Germinal center (tissue), 1 donor: Measurements from ENCODE around the gene ACKR4.
"Not testable (repeated sequence)": the region's sequence is repeated elsewhere in the genome, so short reads cannot be mapped to it uniquely, and the experiment has no call there.

Experiments
- DNase-seq: peaks from one replicate; pipeline ENCODE4 v3.0.0; 2012; ENCODE audit warnings: mixed read lengths, low spot score

ACKR4 gene

DNA sequence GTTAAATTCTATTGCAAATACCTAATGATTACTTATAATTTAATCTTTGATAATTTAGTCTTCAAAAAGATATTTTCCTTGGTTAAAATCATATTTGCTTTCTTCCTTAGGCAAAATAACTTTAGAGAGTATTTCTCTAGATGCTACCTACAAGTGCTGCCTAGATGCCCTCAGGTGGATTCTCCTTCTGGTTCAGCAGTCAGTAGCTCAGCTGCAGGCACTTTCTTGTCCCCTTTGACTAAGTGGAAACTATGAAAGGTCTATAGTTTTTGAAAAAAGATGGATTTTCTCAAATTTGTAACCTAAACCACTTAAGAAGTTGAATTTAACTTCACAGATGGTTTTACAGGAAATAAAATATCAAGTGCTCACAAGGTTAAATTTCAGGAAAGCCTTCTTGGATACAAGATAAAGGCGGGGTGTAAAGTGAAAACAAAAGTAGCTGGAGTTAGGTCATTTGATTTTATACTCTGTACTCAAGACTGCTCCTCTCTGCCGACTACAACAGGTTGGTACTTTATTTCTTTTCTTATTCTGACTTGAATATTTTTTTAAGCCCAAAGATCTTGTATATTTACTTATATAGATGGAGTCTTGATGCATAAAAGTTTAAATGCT, at the start of gene ACKR4:
Gene ACKR4 (plus strand): TSS at position 455 of the 618 bp plus-strand sequence. CDS start 3,128 bp downstream, outside the sequence.
- no peak for DNase-seq

DNA sequence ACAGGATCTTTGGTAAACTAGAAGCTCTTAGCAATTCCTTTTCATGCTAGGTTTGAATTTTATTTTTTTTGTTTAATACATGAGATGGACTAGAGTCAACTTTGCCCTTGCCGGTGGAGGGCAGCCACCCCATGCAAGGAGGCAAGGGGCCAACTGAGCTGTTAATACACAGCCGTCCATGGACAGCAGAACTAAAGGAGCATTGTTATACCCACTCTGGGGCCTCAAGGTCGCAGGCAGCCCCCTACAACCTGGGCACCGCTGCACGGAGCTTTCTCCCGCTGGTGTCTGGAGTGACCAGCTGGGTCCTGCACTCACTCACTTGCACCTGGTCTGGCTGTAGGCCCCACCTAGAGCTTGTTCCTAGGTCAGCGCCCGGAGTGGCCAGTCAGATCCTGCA, 47.9 kb upstream of the ACKR4 start:
- no peak for DNase-seq

DNA sequence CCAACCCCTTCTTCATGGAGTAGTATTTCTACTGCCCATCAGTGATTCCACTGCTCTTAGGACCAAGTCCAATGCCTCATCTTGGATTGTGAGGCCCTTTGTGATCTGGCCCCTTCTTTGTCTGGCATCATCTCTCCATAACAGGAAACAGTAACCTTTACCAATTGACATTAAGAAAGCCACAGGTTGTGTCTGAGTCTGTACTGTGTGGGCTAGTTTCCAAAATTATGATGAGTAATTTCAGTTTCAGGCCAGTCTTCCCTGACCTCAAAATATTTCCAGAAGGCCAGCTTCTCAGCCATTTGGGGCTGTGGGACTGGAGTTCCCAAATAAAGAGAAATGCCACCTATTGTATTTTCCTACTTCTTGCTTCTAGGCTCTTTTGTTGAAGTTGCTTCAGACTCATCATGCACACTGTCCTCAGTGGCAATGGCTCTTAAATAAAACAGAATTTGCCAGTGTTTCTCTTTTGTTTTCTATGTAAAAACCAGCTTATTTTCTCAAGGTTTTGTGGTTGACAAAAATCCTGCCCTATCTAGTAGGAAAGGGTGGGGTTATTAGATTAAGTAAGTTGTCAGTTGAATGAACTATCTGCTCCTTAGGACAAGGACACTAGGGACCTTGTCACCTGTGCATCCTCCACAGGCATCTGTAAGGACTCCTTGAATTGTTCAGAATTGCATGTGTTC, 47.0 kb upstream of the ACKR4 start:
- no peak for DNase-seq

DNA sequence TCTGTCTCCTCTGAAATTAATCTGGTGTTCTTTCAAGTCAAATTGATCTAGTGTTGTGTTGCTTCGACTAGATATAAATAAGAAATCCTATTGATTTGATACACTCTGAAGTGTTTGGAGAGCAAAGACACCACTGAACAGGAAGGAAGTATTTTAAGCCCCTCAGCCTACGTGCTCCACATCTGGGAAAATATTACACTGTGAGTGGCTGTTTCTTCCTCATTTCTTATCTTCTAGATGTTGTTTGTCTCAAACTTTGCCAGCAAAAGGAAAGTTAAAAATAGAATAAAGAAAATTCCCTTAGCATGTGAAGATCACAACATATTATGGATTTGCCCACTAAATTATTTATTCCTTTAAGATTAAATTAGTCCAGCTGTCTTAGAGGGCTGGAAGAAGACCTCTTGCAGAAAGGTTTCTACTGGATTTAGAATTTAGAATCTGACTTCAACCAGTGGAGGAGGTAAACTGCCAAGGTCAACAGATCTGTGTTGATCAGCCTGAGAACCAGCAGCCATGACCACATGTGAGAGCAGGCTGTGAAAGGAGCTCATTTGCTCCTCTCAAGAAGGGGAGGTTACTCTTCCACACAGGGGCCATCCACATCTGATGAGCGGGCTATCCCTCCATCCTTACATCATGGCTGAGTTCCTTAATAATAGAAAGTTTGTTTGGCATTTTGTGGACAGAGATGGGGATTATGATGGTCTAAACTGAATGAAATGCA, 46.3 kb upstream of the ACKR4 start:
- DNase-seq, result no peak

DNA sequence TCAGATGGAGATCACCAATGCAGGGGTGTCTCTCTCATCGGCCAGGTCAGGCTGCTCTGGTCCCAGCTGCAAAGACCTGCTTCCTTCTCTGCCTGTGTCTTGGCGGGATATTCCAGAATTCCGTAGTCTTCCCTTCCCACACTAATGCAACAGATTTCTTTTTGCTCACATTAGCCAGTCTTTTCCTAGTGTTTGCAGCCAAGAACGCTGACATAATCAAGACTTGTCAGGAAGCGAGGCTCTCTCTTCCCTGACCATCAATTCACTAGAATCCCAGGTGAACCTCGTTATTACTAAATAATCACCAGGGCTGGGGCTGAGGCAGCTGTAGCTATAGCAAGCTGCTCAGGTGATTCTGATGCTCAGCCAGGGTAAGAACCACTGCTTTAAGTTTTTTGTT, 43.2 kb upstream of the ACKR4 start:
- no peak for DNase-seq

DNA sequence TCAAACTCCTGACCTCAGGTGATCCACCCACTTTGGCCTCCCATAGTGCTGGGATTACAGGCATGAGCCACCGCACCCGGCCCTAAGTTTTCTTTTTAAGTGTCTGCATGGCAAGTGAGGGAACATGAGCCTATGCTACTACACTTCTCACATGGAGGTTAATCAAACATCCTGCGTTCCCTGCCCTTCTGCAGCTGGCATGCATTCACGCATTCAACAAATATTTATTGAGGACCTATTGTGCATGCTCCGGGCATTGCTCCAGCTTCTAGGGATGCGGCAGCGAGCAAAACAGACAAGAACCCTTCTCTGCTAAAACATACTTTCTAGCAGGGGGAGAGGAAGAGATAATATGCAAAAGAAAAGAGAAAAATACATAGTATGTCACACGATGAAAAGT, 42.6 kb upstream of the ACKR4 start:
- no peak for DNase-seq

DNA sequence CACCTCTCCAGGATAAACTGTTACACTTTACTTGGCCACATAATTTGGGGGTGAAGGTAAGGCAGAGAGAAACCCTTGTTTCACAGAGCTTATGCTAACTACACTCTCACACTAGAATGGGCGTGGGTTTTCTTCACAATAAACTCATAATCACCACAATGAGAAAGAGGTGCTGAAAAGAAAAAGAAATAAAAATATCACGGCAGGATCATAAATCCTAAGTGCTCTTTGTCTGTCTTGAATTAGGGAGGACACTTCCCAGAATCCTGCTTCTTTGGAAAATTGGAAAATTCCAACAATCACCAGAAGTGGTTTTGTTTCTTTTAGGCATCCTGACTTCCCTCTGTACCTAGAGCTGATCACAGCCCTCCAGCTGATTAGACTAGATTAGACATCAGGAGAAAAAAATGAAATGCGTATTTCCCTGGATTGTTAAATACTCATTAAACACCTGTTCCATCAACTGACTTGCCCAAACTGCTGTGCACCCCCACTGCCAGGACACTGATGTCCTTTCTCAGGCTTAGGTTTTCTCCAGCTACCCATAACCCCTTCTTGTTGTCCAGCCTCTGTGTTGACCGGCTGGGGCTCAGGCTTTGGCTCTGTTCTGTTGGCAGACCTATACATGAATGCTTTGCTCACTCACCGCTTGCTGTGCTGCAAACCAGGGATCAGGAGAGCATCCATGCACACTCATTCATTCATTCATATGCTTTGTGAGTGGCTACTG, 41.6 kb upstream of the ACKR4 start:
- no peak for DNase-seq

DNA sequence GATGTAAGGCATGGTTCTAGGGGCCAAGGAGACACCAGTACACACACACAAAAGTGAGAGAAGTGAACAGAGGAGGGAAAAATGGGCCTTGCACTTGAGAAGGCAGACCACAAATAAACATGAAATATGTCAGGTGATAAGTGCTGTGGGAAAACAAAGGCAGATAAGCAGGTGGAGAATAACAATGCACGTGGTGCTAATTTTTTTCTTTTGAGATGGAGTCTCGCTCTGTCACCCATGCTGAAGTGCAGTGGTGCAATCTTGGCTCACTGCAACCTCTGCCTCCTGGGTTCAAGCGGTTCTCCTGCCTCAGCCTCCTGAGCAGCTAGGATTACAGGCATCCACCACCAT, 41.1 kb upstream of the ACKR4 start:
- not testable (repeated sequence) for DNase-seq

DNA sequence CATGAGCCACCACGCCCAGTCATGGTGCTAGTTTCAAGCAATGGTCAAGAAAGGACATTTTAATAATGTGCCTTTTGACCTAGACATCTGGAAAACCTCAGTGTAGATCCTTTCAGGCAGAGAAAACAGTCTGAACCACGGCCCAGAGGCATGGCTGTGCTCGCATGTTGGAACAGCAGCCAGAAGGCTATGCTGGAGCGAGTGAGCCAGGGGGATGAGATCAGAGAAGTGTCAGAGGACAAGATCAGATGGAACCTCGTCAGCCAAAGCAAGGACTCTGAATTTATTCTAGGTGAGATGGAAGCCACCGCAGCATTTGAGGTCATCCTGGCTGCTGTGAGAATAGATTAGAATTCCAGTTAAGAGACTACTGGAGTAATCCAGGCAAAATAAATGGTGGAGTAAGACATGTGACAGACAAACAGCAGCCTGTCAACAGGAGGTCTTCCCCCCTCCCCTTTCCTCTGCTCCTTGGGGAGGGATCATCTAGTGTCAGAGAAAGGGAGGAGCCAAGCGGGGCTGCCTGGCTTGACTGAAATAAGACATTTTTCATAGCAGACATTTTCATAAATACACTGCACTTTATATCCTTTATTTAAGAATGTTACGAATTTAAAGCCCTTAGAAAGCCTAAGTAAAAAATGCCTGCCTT, 40.4 kb upstream of the ACKR4 start:
- no peak for DNase-seq

DNA sequence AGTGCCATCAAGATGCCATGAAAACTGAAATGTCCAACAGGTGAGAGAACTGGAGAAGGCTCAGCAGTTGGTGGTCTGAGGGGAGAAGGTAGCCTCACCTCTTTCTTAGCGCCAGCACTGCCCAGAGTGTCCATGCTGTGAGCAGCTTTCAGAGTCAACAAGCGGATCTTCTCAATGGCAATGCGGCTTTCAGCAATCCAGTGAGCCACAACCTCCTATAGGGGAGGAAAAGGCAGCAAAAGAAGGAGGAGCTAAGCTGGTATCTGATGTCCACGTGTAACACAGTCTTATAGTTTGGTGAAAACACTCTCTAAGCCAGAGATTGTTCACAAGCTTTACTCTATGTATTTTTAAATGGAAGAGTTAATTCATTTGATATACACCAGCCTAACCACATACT, 36.1 kb upstream of the ACKR4 start:
- DNase-seq, result no peak

DNA sequence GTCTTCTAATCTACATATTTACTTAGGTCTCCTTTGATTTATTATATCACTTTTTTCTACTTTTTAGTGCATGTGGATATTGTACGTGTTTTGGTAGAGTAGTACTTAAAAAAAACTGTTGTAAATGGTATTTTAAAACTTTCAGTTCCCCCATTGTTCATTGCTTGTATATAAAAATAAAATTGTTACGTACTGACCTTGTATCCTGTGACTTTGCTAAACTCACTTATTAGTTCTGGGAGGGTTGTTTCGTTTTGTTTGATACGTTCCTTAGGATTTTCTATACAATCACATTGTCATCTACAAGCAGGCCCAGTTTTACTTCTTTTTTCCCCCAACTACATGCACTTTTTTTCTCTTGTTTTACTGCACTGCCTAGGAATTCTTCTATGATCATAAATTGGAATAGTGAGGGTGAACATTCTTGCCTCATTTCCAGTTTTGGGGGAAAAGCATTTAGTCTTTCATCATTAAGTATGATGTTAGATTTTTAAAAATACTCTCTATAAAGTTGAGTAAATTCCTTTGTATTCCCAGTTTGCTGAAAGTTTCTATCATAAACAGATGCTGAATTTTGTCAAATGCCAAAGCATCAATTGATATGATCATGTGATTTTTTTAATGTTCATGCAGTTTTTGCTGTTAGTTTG, 33.5 kb upstream of the ACKR4 start:
- no peak for DNase-seq

DNA sequence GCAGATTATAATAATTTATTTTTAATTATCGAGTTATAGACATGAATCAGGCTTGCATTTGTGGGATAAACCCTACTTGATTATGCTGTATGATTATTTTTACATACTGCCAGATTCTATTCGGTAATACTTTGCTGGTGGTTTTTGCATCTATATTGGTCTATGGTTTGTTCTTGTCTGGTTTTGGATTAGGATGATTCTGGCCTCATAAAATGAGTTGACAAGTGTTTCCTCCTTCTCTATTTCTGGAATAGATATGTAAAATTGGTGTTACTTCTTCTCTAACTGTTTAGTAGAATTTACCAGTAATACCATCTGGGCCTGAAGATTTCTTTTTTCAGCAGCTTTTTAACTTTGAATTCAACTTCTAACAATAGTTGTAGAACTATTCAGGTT, 33.0 kb upstream of the ACKR4 start:
- DNase-seq, result no peak

DNA sequence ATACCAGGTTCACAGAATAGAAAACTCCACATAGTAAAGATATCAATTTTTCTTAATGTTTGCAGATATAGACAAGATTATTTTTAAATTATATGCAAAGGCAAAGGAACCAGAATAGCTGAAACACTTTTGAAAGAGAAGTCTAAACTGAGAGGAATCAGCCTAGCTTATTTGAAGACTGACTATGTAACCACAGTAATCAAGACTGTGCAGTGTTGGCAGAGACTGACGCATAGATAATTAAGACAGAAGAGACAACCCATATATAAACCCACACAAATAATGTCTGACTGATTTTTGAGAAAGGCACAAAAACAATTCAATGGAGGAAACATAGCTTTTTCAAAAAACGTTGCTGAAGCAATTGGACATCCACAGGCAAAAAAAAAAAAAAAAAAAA, 28.6 kb upstream of the ACKR4 start:
- DNase-seq, result no peak

DNA sequence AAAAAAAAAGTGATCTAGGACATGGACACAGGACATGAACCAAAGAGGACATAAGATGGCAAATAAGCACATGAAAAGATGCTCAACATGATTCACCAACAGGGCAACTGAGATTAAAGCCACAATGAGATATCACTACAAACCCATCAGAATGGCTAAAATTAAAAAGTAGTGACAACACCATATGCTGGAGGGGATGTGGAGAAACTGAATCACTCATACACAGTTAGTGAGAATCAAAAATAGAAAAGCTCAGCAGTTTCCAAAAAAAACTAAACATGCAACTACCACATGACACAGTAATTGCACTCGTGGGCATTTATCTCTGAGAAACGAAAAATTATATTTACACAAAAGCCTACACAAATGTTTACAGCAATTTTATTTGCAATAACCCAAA, 27.9 kb upstream of the ACKR4 start:
- DNase-seq, result no peak

DNA sequence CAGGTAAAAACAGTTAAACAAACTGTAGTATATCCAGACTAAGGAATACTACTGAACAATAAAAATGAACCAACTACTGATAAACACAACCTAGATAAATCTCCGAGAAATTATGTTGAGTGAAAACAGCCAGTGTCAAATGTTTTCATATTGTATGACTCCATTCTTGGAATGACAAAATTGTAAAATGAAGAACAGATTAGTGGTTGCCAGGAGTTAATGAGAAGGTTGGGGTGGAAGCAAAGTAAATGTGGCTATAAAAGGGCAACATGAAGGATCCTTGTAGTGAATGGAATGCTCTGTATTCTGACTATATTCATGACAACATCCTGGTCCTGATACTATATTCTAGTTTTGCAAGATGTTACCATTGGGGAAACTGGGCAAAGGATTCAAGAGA, 27.5 kb upstream of the ACKR4 start:
- DNase-seq, result no peak

DNA sequence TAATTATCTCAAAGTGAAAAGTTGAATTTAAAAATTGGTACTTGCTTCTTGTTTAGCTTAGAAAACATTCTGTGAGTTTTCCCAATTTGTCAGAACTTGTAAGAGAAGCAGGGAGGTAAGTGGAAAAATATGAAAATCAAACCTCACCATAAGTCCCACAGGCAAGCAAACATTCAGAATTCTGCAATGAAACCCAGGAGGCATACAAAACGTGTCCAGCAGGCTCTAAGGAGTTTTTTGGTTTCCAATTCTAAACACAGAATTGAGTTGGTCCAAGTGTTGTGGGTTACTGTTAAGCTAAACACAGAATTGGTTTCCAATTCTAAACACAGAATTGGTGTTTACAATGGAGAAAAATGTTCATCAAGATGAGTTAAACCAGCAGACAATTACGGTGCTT, 27.1 kb upstream of the ACKR4 start:
- DNase-seq, result no peak

DNA sequence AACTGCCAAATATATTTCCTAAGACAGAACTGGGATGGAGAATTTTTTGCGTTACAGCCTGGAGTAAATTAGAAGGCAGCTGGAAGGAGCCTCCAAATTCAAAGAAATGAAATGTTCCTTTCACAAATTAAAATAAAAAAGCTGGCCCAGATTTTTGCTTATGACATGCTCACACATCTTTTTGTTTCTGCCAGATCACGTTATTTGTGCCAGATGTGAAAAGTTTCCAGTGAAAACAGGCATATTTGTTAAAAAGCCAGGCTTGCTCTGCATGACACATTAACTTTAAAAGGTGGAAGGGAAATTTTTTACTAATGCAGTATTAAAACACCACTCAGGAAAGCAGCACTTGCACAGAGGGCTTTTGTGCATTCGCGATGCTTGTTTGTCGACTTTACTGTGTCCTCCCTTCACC, 23.3 kb upstream of the ACKR4 start:
- no peak for DNase-seq

DNA sequence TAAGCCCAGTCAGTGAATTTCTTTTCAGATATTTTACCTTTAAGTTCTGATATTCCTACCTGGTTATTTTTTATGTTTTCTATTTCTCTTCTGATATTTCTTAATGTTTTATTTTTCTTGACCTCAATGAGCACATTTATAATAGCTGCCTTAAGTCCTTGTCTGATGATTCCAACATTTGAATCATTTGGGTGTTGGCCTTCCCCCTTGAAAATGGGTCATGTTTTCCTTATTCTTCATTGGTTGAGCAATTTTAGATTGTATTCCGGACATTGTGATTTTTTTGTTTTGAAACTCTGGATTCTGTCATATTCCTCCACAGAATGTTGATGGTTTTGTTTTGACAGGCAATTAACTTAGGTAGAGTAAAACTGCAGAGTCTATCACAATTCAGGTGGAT, 9.7 kb upstream of the ACKR4 start:
- DNase-seq, result no peak

DNA sequence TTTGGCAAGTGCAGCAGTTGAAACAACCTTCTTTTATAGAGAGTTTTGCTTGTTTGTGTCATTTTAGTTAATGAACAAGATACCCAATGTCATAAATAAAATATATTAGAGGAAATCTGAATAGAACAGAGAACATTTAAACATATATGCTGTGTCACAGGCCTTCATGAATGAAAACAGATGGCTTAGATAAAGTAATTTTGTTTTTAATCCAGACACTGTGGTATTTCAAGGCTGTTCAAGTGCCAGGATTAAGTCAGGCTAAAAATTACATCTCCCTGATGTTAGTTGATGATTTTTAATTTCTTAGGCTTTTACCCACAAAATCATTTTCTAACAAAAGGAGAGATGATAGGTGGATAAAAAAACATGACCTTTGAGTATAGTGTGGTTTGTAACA, 4.9 kb upstream of the ACKR4 start:
- no peak for DNase-seq

DNA sequence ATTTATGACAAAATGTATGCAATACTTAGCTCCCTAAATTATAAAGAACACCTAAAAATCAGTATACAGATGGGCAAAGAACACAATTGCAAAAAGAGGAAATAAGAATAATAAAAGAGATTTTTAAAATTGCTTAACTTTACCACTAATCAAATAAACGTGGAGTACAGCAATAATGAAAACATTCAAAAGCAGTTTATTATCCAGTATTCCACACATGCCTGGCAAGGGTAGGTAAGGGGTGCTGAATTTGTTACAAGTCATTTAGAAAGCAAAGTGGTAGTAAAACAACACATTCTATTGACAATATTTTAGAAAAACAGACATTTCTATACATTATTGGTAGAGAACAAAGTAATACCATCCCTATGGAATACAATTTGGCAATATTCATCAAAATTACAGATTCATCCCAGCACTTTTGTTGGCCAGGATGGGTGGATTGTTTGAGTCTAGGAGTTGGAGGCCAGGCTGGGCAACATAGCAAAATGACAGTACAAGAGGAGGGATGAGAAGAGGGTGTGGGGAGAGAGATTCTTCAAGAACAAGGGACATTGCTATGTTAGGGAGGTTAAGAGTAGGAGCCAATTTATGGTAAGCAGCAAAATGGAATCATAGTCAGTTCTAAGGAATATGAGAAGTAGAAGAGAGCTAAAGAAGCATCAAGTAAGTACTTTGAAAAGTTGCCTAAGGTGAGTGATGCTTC, 3.7 kb upstream of the ACKR4 start:
- DNase-seq, result no peak

DNA sequence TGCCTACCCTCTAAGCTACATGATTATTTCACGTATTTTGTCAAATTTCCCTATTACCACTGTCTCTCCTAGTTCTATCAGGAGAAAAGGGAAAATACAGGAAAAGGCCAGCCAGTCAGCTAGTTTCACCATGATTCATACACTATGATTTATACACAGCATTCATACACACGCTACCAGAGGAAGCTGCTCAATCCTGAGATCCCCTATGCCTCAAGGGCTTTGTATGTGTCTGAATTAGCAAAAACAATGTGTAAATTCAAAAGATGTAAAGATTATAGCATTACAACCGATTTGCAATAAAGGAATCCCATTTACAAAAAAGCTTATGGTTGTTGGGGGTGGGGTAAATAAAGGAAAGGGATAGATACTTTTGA, 3.1 kb upstream of the ACKR4 start:
- DNase-seq, result no peak
